H1 (cell line): ENCODE measurements around the gene KCNQ2. TPM values are rescaled to one million over a fixed set of nuclear protein-coding genes. Genes with fewer than 3 reads are reported as not detected.

Source experiments
- CTCF ChIA-PET: fragments of 300-600 bp; sonication (Branson Sonifier 250); formaldehyde crosslinking; loops from one replicate; lab custom pipeline; 2021; ENCODE audit not compliant: partially characterized antibody; lab: Charles Lee
- POLR2A ChIA-PET: fragments of 300-600 bp; sonication (Branson Sonifier 250); formaldehyde crosslinking; loops from one replicate; lab custom pipeline; 2021; ENCODE audit warnings: inconsistent platforms; ENCODE audit not compliant: partially characterized antibody; lab: Charles Lee
- DNase-seq, 2 experiments: peaks; one replicate each; pipeline versions ENCODE4 v3.0.0 to v3.0.0-alpha.2; 2010 to 2022; ENCODE audit warnings: low spot score in 2 of 2, low read depth in 1 of 2, mixed read lengths in 1 of 2
- FAIRE-seq: peaks from 2 replicates; lab custom pipeline; 2011; peaks lifted over from hg19 to GRCh38; lab: Jason Lieb, UNC
- H2AFZ ChIP-seq: 2 replicates; pipeline ENCODE4 v1.8.1; 2012; ENCODE audit warnings: low read length, inconsistent platforms
- H2AK5ac ChIP-seq: 2 replicates; pipeline ENCODE4 v1.6.1; 2013; ENCODE audit warnings: low read depth, low read length
- H2BK120ac ChIP-seq: replicated peaks from 2 replicates; pipeline ENCODE3; 2013; ENCODE audit warnings: low read depth, low read length, inconsistent platforms
- H2BK12ac ChIP-seq: 2 replicates; pipeline ENCODE4 v1.6.1; 2013; ENCODE audit warnings: low read depth, low read length
- H2BK15ac ChIP-seq: 2 replicates; pipeline ENCODE4 v1.6.1; 2013; ENCODE audit warnings: low read length
- H2BK20ac ChIP-seq: 2 replicates; pipeline ENCODE4 v1.6.1; 2013; ENCODE audit warnings: low read length
- H2BK5ac ChIP-seq: 2 replicates; pipeline ENCODE4 v1.6.1; 2013; ENCODE audit warnings: low read depth, low read length
- H3K14ac ChIP-seq: 2 replicates; pipeline ENCODE4 v1.6.1; 2013; ENCODE audit warnings: inconsistent platforms; ENCODE audit not compliant: insufficient read length
- H3K18ac ChIP-seq: 2 replicates; pipeline ENCODE4 v1.6.1; 2013; ENCODE audit warnings: low read length; ENCODE audit errors: extremely low read depth
- H3K23ac ChIP-seq: 2 replicates; pipeline ENCODE4 v1.6.1; 2013; ENCODE audit warnings: inconsistent platforms; ENCODE audit not compliant: insufficient read length
- H3K23me2 ChIP-seq: 2 replicates; pipeline ENCODE4 v1.6.1; 2013; ENCODE audit warnings: low read depth, low read length
- H3K27ac ChIP-seq: 2 replicates; pipeline ENCODE4 v1.6.1; 2011; ENCODE audit warnings: low read depth, low read length, inconsistent platforms
- H3K27me3 ChIP-seq, 4 experiments: replicated peaks in 1 of 4; 1 replicate in 1 of 4; 2 replicates in 3 of 4; pipeline versions ENCODE4 v1.6.1 to v1.8.1; 2011 to 2013; ENCODE audit warnings: low read length in 3 of 4, mild to moderate bottlenecking in 3 of 4, inconsistent platforms in 2 of 4, mixed read lengths in 2 of 4, moderate library complexity in 1 of 4; ENCODE audit not compliant: control insufficient read depth in 3 of 4, insufficient read depth in 3 of 4; ENCODE audit errors: extremely low read depth in 1 of 4
- H3K36me3 ChIP-seq, 4 experiments: 2 replicates each; pipeline versions ENCODE4 v1.6.1 to v1.8.1; 2011 to 2013; ENCODE audit warnings: mild to moderate bottlenecking in 4 of 4, low read length in 3 of 4, moderate library complexity in 2 of 4, control low read depth in 1 of 4, inconsistent platforms in 1 of 4; ENCODE audit not compliant: insufficient read depth in 4 of 4, control insufficient read depth in 2 of 4
- H3K4ac ChIP-seq: replicated peaks from 2 replicates; pipeline ENCODE3; 2013; ENCODE audit warnings: low read length, low read depth, mixed read lengths, inconsistent platforms; ENCODE audit not compliant: insufficient read length
- H3K4me1 ChIP-seq, 4 experiments: replicated peaks in 1 of 4; 1 replicate in 1 of 4; 2 replicates in 3 of 4; pipeline versions ENCODE4 v1.6.1 to v1.8.1; 2011 to 2013; ENCODE audit warnings: low read length in 3 of 4, inconsistent platforms in 2 of 4, mixed read lengths in 1 of 4; ENCODE audit not compliant: insufficient read depth in 4 of 4, control insufficient read depth in 3 of 4
- H3K4me2 ChIP-seq, 2 experiments: 2 replicates each; pipeline versions ENCODE4 v1.6.1 to v1.8.1; 2011 to 2013; ENCODE audit warnings: low read depth in 2 of 2, low read length in 2 of 2, control low read depth in 1 of 2, inconsistent platforms in 1 of 2, mild to moderate bottlenecking in 1 of 2; ENCODE audit not compliant: insufficient read depth in 1 of 2
- H3K4me3 ChIP-seq, 4 experiments: fragments of 200-600, 300-600 bp in 1 of 4; sonication (generic), shearing (Covaris generic), sonication (Bioruptor Twin) in 1 of 4; 2 replicates each; pipeline versions ENCODE4 v1.5.1 to v1.8.1; 2011 to 2016; ENCODE audit warnings: low read length in 4 of 4, low read depth in 3 of 4, control low read depth in 2 of 4, inconsistent platforms in 2 of 4, mild to moderate bottlenecking in 2 of 4, mixed read lengths in 1 of 4, moderate library complexity in 1 of 4; ENCODE audit not compliant: insufficient read depth in 2 of 4; ENCODE audit errors: extremely low read depth in 1 of 4
- H3K56ac ChIP-seq: replicated peaks from 2 replicates; pipeline ENCODE3; 2013; ENCODE audit warnings: low read depth, mild to moderate bottlenecking, mixed read lengths, low read length, inconsistent platforms; ENCODE audit not compliant: insufficient read length
- H3K79me1 ChIP-seq: 2 replicates; pipeline ENCODE4 v1.6.1; 2013; ENCODE audit warnings: low read depth, low read length, control low read depth
- H3K79me2 ChIP-seq, 2 experiments: 2 replicates each; pipeline versions ENCODE4 v1.6.1 to v1.8.1; 2012 to 2013; ENCODE audit warnings: low read length in 2 of 2, mild to moderate bottlenecking in 2 of 2, inconsistent platforms in 1 of 2; ENCODE audit not compliant: insufficient read depth in 2 of 2, control insufficient read depth in 1 of 2
- H3K9ac ChIP-seq, 4 experiments: replicated peaks in 1 of 4; 1 replicate in 1 of 4; 2 replicates in 3 of 4; pipeline versions ENCODE4 v1.6.1 to v1.8.1; 2011 to 2013; ENCODE audit warnings: low read depth in 3 of 4, low read length in 3 of 4, control low read depth in 2 of 4, mild to moderate bottlenecking in 2 of 4, moderate library complexity in 2 of 4, inconsistent platforms in 1 of 4; ENCODE audit errors: extremely low read depth in 1 of 4
- H3K9me3 ChIP-seq, 2 experiments: 2 replicates each; pipeline versions ENCODE4 v1.6.1 to v1.8.1; 2012 to 2013; ENCODE audit warnings: mild to moderate bottlenecking in 2 of 2, moderate library complexity in 2 of 2, control low read depth in 1 of 2, inconsistent platforms in 1 of 2, low read depth in 1 of 2, low read length in 1 of 2, mixed read lengths in 1 of 2; ENCODE audit not compliant: insufficient read depth in 2 of 2
- H4K20me1 ChIP-seq, 2 experiments: replicated peaks in 1 of 2; 2 replicates each; pipeline versions ENCODE3 to v1.8.1; 2011 to 2013; ENCODE audit warnings: inconsistent platforms in 2 of 2, low read length in 2 of 2, mild to moderate bottlenecking in 1 of 2; ENCODE audit not compliant: insufficient read depth in 2 of 2, control insufficient read depth in 1 of 2
- H4K5ac ChIP-seq: 2 replicates; pipeline ENCODE4 v1.6.1; 2013; ENCODE audit warnings: low read length, low read depth, mixed read lengths, inconsistent platforms; ENCODE audit not compliant: insufficient read length
- H4K8ac ChIP-seq: 2 replicates; pipeline ENCODE4 v1.8.0; 2013; ENCODE audit warnings: mild to moderate bottlenecking, moderate library complexity, low read length, inconsistent platforms; ENCODE audit not compliant: insufficient read depth; ENCODE audit errors: extremely low read depth
- H4K91ac ChIP-seq: replicated peaks from 2 replicates; pipeline ENCODE3; 2013; ENCODE audit warnings: low read length, mixed read lengths, inconsistent platforms; ENCODE audit not compliant: insufficient read length
- CBX5 ChIP-seq: fragments of 300-800, 300-1000 bp; sonication (generic); IDR thresholded peaks from 2 replicates; pipeline ENCODE4 v1.7.1; 2016; ENCODE audit warnings: antibody characterized with exemption, low read length, low read depth
- GTF2F1 ChIP-seq: IDR thresholded peaks from 2 replicates; pipeline ENCODE4 v1.6.1; 2012; ENCODE audit warnings: low read depth, low read length, improper control_type of control experiment, borderline replicate concordance
- HDAC2 ChIP-seq, 2 experiments: fragments of 300-600 bp in 1 of 2; sonication (generic) in 1 of 2; IDR thresholded peaks; 2 replicates each; pipeline ENCODE4 v1.6.1; 2011 to 2012; ENCODE audit warnings: low read depth in 2 of 2, low read length in 2 of 2, mild to moderate bottlenecking in 2 of 2, moderate library complexity in 2 of 2, borderline replicate concordance in 1 of 2, inconsistent platforms in 1 of 2
- NANOG ChIP-seq: IDR thresholded peaks from 2 replicates; pipeline ENCODE4 v1.6.1; 2011; ENCODE audit warnings: low read length, low read depth, mild to moderate bottlenecking, inconsistent platforms; ENCODE audit not compliant: insufficient read depth, poor library complexity, severe bottlenecking
- PHF8 ChIP-seq: fragments of 200-600 bp; sonication (generic); conservative IDR thresholded peaks from 2 replicates; pipeline ENCODE4 v1.7.1; 2012; ENCODE audit warnings: low read depth, mild to moderate bottlenecking, inconsistent platforms, low read length, moderate library complexity
- SP1 ChIP-seq: IDR thresholded peaks from 2 replicates; pipeline ENCODE4 v1.6.1; 2011; ENCODE audit warnings: low read depth, low read length
- SP2 ChIP-seq: IDR thresholded peaks from 2 replicates; pipeline ENCODE4 v1.6.1; 2012; ENCODE audit warnings: mild to moderate bottlenecking, low read length, inconsistent platforms
- SUZ12 ChIP-seq: fragments of 200-600 bp; sonication (generic); IDR thresholded peaks from 2 replicates; pipeline ENCODE4 v1.6.1; 2012; ENCODE audit warnings: mild to moderate bottlenecking, inconsistent platforms, low read length, moderate library complexity, mixed read lengths
- TBP ChIP-seq: IDR thresholded peaks from 2 replicates; pipeline ENCODE4 v1.6.1; 2011; ENCODE audit warnings: low read depth, low read length, improper control_type of control experiment
- WGBS, 2 experiments: shearing (Covaris generic) in 1 of 2; methylation state at CpG; one replicate each; pipeline versions ENCODE4 v1.1.6 to v1.1.7; 2013 to 2015; ENCODE audit warnings: low lambda C conversion rate in 2 of 2, mixed read lengths in 2 of 2, inconsistent platforms in 1 of 2, low coverage in 1 of 2, missing lambda C conversion rate in 1 of 2; ENCODE audit not compliant: insufficient replicate concordance in 2 of 2, insufficient coverage in 1 of 2, insufficient read length in 1 of 2; ENCODE audit errors: extremely low coverage in 1 of 2, missing lambda C conversion rate in 1 of 2; 5-methylcytosine and 5-hydroxymethylcytosine counted together
- polyA plus RNA-seq, 7 experiments: library from polyadenylated mRNA; depleted of rRNA in 3 of 7; stranded (reverse) in 5 of 7; unstranded in 2 of 7; fragments of >200 nt in 5 of 7; fragments of 200-250 nt in 2 of 7; gene quantifications; 1 replicate in 5 of 7; 2 replicates in 1 of 7; 4 replicates in 1 of 7; pipeline versions ENCODE4 v1.2.1 to v1.2.3, GENCODE V29; 2011 to 2013; ENCODE audit warnings: missing spikeins in 2 of 7, mixed read lengths in 2 of 7
- total RNA-seq: library from RNA; stranded (reverse); fragmentation: NEBNext Ultra II Directional; extraction: Animal tissue kit (Norgen Biotek cat#: 25700); gene quantifications from 2 replicates; pipeline ENCODE4 v1.2.1, GENCODE V29; 2021
- TF ChIP-seq, protein P1 (sequence below): IDR thresholded peaks from 2 replicates; pipeline ENCODE4 v1.6.1; 2012; ENCODE audit warnings: low read length, inconsistent platforms

The KCNQ2 gene
- total and polyA plus RNA-seq, 2 of the 8 experiments (the other 6 are each of a cell fraction or from before 2014, with no cell fraction given), result 82.6 to 243 TPM

DNA sequence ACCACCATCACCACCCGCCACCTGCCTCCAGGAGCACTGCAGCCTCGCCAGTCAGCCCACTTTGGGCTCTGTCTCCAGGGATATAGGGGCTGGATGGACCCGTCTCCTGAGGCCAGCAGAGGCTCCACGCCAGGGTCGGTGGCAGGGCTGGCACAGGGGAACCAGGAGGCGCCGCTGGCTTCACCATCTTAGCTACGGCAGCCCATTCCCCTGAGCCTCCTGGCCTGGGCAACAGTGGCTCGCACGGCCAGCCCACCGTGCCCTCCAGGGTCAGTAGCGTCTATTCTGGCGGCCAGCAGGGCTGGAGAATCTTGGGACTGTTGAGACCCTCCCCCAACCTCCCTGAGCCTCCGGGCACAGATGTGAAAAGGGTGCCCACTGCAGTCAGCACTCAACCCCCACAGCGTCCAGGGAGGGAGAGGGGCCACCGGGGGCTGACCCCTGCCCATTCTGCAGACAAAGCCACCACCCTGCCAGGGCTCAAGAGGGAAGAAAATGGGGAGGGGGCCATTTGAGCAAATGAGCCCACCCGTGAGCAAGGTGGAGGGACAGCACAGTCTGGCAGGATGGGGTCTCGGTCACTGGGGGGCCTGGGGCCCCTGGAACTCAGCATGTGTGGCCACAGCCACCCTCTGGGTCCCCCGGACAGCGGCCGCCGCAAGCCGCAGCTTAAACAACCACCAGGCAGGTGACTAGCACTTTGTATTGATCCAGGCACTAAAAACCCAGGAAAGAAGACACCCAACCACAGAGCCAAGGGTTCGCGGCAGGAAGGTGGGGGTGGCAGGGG is 28.7 kb downstream of the KCNQ2 start:
- no peak overlapping the region for H3K4me3 ChIP-seq
- H3K9me3 ChIP-seq, result no peaks in the 10 kb centered on the region; a peak in 1 of 4 replicates
- 86% methylated on average over 22 of the region's 25 CpGs; no CpG with 5 or more reads in 1 of the 2 experiments for WGBS, 2 experiments
- H4K91ac ChIP-seq, result no peak overlapping the region
- H4K8ac ChIP-seq, result no peak overlapping the region; the same call in 1 of the 2 replicates
- H4K20me1 ChIP-seq, result peaks cover 2 to 21% of the 10 kb centered on the region in 2 experiments
- no peak overlapping the region for H2BK5ac ChIP-seq
- no peak overlapping the region for H3K23ac ChIP-seq
- H3K18ac ChIP-seq, result no peak overlapping the region
- ChIA-PET POLR2A (no interaction called here), CTCF (interaction anchor here (0.6 to 0.8 kb wide), 2 partner anchors 177 to 423 kb away, joined by 3 read pairs; no protein-coding TSS in a partner anchor)
- H3K79me1 ChIP-seq, result peaks cover 13% of the 10 kb centered on the region
- no peak overlapping the region for H2BK120ac ChIP-seq
- FAIRE-seq (no peak), DNase-seq (no peak)
- no peak overlapping the region for H2BK20ac ChIP-seq
- no peak overlapping the region for H2AFZ ChIP-seq
- H4K5ac ChIP-seq, result no peak overlapping the region
- H3K9ac ChIP-seq, result no peak overlapping the region
- H2AK5ac ChIP-seq, result no peak overlapping the region
- no peak overlapping the region for H3K4ac ChIP-seq
- H3K79me2 ChIP-seq, result peaks cover 0 to 30% of the 10 kb centered on the region in 2 experiments; a peak in 1 of 4 replicates
- peaks cover 0 to 11% (median 5%) of the 10 kb centered on the region in 4 experiments; a peak in 3 of 7 replicates for H3K4me1 ChIP-seq
- no peak overlapping the region for H3K14ac ChIP-seq
- H3K27me3 ChIP-seq, result no peaks in the 10 kb centered on the region
- H3K27ac ChIP-seq, result no peak overlapping the region
- H3K36me3 ChIP-seq, result no peaks in the 10 kb centered on the region
- no peak overlapping the region for H3K56ac ChIP-seq
- H2BK12ac ChIP-seq, result no peak overlapping the region
- H2BK15ac ChIP-seq, result no peak overlapping the region
- peaks cover 13% of the 10 kb centered on the region; the same call in 1 of the 2 replicates for H3K23me2 ChIP-seq
- H3K4me2 ChIP-seq, result no peak overlapping the region
- TF ChIP-seq SP1 (no peak), SP2 (no peak), HDAC2 (IDR thresholded peaks at IDR 0.05; ENCODE audit: borderline replicate concordance in 1 of 2, low read depth in 2 of 2, low read length in 2 of 2) (no peak), PHF8 (no peak), SUZ12 (no peak), CBX5 (no peak), NANOG (no peak), GTF2F1 (no peak), TBP (no peak)
- TF ChIP-seq, protein P1, sequence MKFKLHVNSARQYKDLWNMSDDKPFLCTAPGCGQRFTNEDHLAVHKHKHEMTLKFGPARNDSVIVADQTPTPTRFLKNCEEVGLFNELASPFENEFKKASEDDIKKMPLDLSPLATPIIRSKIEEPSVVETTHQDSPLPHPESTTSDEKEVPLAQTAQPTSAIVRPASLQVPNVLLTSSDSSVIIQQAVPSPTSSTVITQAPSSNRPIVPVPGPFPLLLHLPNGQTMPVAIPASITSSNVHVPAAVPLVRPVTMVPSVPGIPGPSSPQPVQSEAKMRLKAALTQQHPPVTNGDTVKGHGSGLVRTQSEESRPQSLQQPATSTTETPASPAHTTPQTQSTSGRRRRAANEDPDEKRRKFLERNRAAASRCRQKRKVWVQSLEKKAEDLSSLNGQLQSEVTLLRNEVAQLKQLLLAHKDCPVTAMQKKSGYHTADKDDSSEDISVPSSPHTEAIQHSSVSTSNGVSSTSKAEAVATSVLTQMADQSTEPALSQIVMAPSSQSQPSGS, result no peak
